NCI-H524 treated with DMSO at 0.1 percent for 48 hours (cell line): ENCODE measurements around the gene MYH14.
"Not testable (repeated sequence)": the region's sequence is repeated elsewhere in the genome, so short reads cannot be mapped to it uniquely, and the experiment has no call there.

Experiments
- DNase-seq: peaks from one replicate; lab custom pipeline; 2025; lab: John Stamatoyannopoulos, UW

The MYH14 gene

GRCh38 chr19:50226536-50226935, 23.1 kb downstream of the MYH14 start:
- DNase-seq = no peak

GRCh38 chr19:50228153-50228552, 24.7 kb downstream of the MYH14 start:
- DNase-seq = not testable (repeated sequence)

- DNase-seq = no peak
Measured at GRCh38 chr19:50230379-50231351, 27.2 kb downstream of the MYH14 start.

- DNase-seq = not testable (repeated sequence)
Measured at GRCh38 chr19:50231417-50231816, 28.0 kb downstream of the MYH14 start.

GRCh38 chr19:50231821-50232220, 28.4 kb downstream of the MYH14 start:
- no peak for DNase-seq

- no peak for DNase-seq
Measured at GRCh38 chr19:50232600-50232999, 29.2 kb downstream of the MYH14 start.

- DNase-seq = no peak
Measured at GRCh38 chr19:50233308-50233910, 30.0 kb downstream of the MYH14 start.

GRCh38 chr19:50237493-50237892, 34.1 kb downstream of the MYH14 start:
- not testable (repeated sequence) for DNase-seq

- DNase-seq = no peak
Measured at GRCh38 chr19:50238043-50238442, 34.6 kb downstream of the MYH14 start.

- peak; percentile 3 for DNase-seq
Measured at GRCh38 chr19:50239921-50240590, 36.6 kb downstream of the MYH14 start.

- no peak for DNase-seq
Measured at GRCh38 chr19:50242581-50242980, 39.2 kb downstream of the MYH14 start.

GRCh38 chr19:50244695-50245094, 41.3 kb downstream of the MYH14 start:
- DNase-seq = no peak

- no peak for DNase-seq
Measured at GRCh38 chr19:50248413-50248812, 45.0 kb downstream of the MYH14 start.

GRCh38 chr19:50248826-50249225, 45.4 kb downstream of the MYH14 start:
- no peak for DNase-seq

- DNase-seq = no peak
Measured at GRCh38 chr19:50249636-50250035, 46.2 kb downstream of the MYH14 start.

- no peak for DNase-seq
Measured at GRCh38 chr19:50250450-50251136, 47.2 kb downstream of the MYH14 start.

GRCh38 chr19:50252111-50252886, 48.9 kb downstream of the MYH14 start:
- DNase-seq = no peak

GRCh38 chr19:50252887-50253268, 49.5 kb downstream of the MYH14 start:
- DNase-seq = no peak

GRCh38 chr19:50255115-50255514, 51.7 kb downstream of the MYH14 start:
- no peak for DNase-seq

GRCh38 chr19:50257141-50257540, 53.7 kb downstream of the MYH14 start:
- DNase-seq = no peak

- DNase-seq = no peak
Measured at GRCh38 chr19:50258918-50259372, 55.5 kb downstream of the MYH14 start.
